AG09319 (cell line): ENCODE measurements around the gene SLX9.

Experiments used
- DNase-seq: peaks from one replicate; pipeline ENCODE4 v3.0.0-alpha.2; 2010; ENCODE audit warnings: low read depth; ENCODE audit errors: extremely low read depth
- TF ChIP-seq, protein P1 (sequence below): IDR thresholded peaks from 2 replicates; pipeline ENCODE4 v1.5.1; 2011; ENCODE audit warnings: low read depth, mild to moderate bottlenecking, inconsistent platforms, low read length, moderate library complexity

Gene SLX9

DNA sequence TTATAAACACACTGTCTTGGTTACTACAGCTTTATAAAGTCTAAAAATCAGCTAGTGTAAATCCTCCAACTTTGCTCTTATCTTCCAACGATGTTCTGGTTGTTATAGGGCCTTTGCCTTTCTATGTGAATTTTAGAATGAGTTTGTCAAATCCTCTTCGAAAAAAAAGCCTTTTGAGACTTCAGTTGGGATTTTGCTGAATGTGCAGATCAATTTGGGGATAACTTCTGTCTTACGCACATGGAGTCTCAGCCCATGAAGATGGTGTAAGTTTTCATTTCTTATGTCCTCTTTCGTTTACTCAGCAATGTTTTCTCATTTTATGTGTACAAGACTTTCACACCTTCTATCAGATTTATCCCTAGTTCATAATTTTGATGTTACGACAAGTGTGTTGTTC, 69.8 kb downstream of the SLX9 start:
- no peak for DNase-seq
- TF ChIP-seq, protein P1, sequence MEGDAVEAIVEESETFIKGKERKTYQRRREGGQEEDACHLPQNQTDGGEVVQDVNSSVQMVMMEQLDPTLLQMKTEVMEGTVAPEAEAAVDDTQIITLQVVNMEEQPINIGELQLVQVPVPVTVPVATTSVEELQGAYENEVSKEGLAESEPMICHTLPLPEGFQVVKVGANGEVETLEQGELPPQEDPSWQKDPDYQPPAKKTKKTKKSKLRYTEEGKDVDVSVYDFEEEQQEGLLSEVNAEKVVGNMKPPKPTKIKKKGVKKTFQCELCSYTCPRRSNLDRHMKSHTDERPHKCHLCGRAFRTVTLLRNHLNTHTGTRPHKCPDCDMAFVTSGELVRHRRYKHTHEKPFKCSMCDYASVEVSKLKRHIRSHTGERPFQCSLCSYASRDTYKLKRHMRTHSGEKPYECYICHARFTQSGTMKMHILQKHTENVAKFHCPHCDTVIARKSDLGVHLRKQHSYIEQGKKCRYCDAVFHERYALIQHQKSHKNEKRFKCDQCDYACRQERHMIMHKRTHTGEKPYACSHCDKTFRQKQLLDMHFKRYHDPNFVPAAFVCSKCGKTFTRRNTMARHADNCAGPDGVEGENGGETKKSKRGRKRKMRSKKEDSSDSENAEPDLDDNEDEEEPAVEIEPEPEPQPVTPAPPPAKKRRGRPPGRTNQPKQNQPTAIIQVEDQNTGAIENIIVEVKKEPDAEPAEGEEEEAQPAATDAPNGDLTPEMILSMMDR: no peak

DNA sequence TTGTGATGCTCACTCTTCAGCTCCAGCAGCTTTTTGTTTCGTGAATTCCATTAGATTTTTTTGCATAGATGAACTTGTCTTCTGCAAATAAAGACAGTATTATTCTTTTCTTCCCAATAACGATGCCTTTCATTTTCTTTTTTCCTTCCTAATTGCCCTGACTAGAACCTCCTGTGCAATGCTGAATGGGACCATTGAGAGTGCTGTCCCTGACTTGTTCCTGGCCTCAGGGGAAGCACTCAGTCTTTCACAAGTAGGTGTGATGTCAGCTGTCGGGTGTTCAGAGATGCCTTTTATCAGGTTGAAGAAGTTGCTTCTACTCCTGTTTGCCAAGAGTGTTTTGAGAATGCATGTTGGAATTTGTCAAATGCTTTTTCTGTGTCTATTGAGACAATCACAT, 70.3 kb downstream of the SLX9 start:
- no peak for DNase-seq
- TF ChIP-seq, protein P1: no peak

DNA sequence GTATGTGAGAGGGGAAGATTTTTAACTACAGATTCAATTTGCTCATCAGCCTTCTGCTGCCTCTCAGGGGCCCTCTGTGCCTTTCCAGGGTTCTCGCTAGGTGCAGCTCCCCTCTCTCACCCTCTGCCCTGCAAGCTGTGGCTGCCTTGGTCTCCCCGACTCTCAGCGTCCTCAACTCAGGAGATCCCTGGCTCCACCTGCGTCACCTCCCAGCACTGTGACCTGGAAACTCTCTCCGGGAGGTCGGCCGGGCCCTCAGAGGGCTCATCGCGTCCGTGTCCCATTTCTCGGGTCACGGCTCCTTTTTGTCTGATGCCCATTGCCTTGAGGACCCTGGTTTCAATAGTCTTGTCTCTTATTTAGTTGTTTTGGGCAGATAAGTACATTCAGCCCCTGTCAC, 71.0 kb downstream of the SLX9 start:
- DNase-seq: no peak
- TF ChIP-seq, protein P1: no peak

DNA sequence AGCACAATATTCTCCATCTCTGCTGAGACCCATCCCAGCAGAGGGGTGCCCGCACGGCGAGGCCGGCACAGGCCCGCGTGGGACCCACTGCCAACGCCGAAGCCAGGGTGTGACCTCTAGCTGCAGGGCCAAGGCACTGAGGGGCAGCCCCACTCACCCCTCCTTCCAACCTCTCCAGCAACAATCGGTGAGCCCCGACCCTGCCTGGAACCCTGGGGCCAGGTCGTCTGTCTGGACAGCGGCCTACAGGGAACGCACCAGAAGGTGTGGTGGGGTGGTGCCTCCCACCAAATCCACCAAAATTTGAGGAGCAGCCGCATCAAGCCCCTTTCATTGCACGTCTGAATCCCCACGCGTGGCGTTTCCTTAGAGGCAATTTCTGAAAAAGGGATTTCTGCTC, 71.6 kb downstream of the SLX9 start:
- TF ChIP-seq, protein P1: no peak
- no peak for DNase-seq

DNA sequence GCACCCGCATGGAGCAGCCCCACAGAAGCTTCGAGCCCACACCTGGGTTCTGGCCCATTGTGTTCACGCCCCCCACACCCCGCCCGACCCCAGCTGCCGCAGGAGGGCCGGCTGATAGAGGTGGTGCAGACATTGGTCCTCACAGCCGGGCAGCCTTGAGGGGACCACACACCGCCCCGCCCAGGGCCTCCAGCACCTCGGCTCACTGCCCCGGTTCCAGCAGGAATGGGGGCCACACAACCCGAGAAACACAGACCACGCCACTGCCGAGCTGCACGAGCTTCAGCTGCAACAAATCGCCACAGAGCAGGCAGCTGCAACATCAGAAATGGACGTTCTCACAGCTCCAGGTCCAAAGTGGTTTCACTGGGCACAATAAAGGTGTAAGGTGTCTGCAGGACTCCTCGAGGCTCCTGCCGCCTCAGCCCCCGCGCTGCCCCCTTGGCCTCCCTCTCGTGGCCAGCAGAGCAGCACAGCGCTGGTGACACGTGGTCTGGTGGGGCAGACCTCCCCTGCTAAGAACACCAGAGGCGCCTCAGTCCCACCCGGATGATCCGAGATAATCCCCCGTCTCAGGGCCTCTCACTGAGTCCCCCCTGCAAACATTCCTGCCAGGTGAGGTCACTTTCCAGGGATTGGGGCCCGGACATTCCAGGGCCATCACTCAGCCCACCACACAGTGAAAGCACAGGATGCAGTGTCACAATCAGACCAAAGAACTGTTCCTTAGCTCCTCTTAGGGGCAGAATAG, 72.3 kb downstream of the SLX9 start:
- TF ChIP-seq, protein P1: peak; percentile 2; the same call in 1 of the 2 replicates
- DNase-seq: peak; percentile 49

DNA sequence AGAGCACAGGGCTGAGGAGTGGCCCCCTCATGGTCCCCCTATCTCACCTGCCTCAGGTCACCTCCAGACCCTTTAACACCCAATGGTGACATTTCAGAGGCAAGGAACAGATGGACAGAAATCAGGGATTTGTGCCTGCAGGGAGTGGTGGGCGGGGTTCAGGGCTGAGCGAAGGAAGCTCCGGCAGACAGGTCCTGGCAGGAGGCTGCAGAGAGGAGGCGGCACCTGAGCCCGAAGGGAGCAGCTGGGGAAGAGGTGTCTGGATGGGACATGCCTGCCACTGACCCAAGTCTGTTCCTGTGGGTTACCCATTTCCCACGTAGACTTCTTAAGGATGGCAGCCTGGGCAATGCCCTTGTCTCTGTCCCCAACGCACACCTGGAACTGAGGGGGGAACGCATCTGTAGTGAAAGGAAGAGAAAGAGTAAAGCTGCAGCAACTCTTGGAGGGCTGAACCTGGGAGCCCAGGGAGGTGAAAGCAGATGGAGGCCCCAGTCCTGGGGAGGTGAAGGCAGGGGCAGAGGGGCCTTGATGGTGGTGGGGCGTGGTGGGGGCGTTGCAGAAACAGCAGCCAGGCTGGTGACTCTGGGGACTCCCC, 72.9 kb downstream of the SLX9 start:
- TF ChIP-seq, protein P1: no peak
- DNase-seq: no peak

DNA sequence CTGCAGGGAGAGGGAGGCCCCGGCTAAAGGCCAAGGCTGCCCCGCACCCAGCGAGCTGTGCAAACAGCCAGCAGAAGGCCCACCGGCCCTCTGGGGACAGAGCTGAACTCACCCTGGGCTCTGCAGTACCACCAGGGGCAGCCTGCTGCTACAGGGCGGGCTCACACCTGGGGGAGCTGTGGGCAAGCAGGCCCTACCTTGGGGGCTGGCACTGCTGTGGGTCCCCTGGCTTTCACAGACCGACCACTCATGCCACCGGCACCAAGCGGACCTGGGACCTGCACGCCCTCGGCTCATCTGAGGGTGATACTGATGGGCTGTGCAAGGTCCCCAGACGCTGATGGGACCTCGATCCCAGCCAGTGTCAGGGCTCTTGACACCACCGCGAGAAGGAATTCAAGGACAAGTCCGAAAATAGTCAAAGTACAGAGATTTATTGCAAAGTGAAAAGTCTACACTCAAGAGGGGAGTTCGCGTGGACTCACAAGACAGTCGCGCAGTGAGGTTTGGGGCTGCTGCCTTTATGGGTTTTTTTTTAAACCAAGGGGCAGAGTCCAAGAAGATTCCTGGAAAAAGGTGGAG, 73.5 kb downstream of the SLX9 start:
- TF ChIP-seq, protein P1: no peak
- DNase-seq: no peak
